Stimulated activated CD4-positive, alpha-beta T cell treated with anti-CD3 and anti-CD28 coated beads, Interleukin-4, amount 100 ng/mL, for 48 hours (primary cell): ENCODE data around the gene SELENBP1.
"Not testable (repeated sequence)": the region's sequence is repeated elsewhere in the genome, so short reads cannot be mapped to it uniquely, and the experiment has no call there.

ENCODE experiments used
- DNase-seq, 2 donors: peaks; one replicate each; pipeline ENCODE4 v3.0.0-alpha.2; 2020; ENCODE audit warnings: low read depth in 2 of 2

Gene SELENBP1

DNA sequence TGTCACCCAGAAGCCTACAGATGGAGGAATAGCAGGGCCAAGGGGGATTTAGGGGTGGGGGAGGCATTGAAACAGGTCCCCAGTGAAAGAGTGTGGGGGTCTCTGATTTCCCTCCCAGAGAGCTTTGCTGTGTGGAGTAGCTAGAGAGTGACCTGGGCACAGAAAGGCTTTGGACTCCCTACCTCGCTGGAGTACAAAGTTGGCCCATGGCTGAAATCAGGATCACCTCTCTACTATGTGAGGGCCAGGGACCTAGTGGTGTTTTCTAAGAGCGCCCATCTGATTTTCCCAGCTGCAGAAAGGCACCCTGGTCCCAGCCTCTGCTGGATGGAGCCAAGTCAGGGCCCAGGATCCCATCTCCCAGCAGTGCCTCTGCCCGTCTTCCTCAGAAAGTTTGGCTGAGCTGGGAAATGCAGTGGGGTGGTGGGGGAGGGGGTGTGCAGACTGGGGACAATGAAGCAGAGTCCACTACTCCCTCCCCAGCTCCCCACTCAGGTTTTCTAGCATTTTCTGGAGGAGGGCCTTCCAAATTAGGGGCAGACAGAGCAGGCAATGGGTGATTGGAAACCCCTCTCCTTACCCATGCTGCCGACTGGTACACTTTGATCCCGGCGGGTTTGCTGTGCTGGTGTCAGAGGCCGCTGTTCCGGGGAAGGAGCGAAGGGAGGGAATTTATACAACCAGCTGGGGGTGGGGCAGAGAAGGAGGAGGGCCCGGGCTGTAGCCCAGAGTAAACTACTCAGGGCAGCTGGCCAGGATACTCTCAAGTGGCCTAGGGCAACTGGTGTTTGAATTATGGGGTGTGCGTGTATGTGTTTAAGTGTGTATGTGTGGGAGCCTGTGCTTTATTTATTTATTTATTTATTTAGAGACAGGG, at the start of gene SELENBP1:
SELENBP1 (minus strand) TSS at position 648 of the 877 bp plus-strand sequence; CDS start at position 584, 64 bp downstream.
- DNase-seq = no peak

DNA sequence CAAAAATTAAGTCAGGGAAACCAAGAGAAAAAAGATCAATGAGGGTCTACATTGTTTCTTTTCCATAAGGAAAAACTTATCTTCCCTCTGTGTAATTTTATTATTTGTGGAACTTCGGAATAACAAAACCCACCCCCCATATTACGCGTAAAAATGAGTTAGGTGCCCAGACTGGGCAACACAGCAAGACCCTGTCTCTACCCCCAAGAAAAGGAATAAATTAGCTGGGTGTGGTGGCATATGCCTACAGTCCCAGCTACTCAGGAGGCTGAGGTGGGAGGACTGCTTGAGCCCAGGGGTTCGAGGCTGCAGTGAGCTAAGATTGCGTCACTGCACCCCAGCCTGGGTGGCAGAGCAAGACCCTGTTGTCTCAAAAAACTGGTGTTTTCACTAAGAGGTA, 47.3 kb upstream of the SELENBP1 start:
- DNase-seq = no peak

DNA sequence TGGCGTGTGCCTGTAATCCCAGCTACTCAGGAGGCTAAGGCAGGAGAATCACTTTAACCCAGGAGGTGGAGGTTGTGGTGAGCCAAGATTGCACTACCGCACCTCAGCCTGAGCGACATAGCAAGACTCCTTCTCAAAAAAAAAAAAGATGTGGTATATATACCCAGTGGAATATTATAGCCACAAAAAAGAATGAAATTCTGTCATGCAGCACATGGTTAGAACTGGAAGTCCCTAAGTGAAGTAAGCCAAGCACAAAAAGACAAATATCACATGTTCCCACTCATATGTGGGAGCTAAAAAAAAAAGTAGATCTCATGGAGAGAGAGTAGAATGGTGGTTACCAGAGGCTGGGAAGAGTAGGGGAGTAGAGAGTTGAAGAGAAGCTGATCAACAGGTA, 45.6 kb upstream of the SELENBP1 start:
- DNase-seq = no peak

DNA sequence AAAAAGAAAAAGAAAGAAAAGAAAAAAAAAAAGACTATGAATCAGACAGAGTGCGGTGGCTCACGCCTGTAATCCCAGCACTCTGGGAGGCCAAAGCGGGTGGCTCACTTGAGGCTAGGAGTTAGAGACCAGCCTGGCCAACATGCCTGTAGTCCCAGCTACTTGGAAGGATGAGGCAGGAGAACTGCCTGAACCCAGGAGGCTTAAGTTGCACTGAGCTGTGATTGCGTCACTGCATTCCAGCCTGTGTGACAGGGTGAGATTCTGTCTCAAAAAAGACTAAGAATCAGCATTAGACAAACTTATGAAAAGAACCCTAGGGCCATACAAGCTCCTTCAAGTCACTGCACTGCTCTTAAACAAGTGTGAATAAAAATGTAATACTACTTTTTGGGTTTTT, 43.7 kb upstream of the SELENBP1 start:
- no peak for DNase-seq

DNA sequence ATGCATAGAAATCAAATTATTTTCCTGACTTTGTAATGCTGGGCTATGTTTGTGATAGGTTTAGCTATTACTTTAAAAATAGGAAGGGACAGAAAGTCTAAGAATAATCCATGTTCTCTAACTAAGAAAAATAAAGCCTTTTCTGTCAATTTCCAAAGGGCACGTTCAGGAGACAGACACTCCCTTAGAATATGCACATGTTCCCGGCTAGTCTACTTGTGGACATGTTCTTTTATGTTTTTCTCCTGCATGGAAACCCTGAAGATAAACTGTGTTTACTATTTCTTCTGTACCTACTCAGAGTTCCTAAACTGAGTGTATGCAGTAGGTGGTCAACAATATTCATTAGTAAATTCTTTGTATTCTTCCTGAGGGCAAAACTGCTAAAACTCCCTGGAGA, 39.4 kb upstream of the SELENBP1 start:
- no peak for DNase-seq

DNA sequence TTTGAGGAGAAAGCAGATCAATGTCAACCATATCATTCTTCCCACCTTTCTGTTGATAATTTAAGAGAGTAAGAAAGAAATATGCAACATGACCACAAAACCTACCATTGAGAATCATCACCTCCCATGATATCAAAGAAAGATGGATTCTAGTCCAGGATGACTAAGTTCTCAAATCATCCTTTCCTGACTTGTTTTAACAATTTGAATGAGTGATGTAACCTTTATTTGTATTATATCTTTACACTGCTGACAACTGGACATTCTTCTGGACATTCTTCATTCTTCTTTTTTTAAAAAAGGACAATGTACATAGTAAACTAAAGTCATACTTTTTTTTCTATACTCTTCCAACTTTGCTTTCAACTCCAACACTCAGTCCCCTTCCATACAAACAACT, 36.4 kb upstream of the SELENBP1 start:
- DNase-seq = no peak

DNA sequence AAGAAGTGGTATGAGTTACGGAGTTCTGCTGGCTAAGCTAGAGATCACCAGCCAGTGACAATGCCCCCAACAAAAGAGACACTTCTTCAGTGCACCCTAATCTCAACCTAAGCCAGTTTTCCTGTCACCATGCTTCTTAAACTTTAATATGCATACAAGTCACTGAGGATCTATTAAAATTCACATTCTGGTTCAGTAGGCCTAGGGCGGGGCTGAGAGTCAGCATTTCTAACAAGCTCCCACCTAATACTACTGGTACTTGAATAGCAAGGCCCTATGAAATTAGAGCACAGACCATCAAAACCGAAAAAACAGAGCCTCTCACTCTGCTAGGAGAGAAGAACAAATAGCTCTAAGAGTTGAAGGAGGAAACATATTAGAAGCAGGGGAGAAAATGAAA, 34.8 kb upstream of the SELENBP1 start:
- DNase-seq = no peak

DNA sequence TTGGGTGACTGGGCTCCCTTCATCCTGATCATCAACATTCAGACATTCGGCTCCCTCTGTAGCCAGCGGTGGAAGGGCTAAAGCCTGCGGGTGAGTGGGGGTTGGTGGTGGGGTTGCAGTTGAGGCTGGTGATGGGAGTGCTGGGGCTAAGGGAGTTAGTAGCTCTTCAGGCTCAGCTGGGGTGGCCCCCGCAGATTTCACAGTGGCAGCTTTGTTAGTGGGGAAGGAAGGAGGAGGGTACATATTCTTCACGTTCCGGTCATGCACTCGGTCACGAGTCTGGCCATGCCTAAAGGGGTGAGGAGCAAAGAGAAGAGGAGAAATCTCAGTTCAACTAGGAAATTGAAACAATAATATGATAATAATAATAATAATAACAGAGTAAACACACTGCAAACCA, 33.7 kb upstream of the SELENBP1 start:
- DNase-seq = no peak

DNA sequence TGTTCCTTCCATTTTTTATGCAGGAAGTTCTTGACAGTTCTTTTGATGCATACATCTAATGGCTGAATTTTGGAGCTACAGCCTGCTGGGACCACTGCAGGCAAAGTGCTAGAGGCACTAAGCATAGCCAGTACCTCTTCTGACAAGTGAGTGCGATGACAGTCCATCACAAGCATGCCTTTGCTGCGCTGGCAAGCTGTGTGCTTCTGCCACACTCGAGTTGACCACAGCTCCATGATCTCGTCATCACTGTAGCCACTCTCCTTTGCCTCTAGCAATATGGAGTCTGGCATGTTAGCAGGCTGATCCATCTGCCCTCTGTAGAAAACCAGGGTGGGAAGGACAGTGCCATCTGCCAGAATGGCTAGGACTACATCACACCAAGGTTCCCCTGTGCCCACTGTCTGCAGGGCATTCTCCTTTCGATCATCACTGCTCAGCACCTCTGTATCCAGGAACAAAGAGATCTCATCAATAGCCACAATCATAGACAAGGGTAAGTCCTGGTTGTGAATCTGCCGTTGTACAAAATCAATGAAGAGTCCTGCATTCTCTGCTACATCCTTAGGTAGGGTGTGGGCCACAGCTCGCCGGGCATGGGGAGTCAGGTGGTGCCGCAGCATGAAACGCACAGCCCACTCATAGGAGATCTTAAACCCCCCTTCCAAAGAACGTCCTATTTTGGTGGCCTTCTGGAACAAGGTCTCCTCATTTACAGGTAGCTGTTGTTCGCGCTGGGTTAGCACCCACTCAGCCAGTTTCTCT, 32.9 kb upstream of the SELENBP1 start:
- no peak for DNase-seq

DNA sequence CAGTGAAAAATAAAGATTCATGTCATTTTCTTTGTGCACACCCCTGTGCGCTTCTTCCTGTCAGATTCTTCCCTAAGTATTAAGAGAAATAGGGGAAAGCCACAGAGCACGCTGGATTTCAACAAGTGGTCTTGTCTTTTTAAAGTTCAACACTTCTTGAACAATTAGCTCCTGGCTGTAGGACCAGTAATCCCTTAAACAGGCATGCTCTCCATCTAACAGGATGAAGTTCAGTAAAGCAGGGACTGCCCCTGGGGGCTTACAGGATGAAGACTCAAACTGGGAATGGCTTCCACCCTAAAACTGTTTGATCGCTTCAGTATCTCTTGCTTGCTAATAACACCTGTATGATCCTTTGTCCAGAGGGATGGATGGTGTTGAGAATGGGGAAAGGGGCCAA, 31.1 kb upstream of the SELENBP1 start:
- no peak for DNase-seq

DNA sequence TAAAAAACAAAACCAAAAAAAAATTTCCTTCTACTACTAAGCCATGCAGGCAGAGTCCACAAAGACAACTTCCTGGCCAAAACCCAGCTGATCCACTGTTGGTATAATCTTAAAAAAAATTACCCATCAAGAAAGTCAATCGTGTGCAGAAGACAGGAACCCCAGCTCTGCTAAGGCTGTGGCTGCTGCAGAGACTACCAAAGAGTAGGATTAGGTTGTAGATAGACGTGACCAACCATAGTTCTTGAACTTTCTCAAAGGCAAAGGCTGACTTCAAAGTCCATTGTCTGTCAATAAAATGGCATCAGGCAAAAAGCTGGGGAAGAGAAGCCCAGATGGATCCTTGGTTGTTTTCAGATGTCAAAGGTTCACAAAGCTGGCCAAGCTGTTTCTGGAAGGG, 30.3 kb upstream of the SELENBP1 start:
- no peak for DNase-seq

DNA sequence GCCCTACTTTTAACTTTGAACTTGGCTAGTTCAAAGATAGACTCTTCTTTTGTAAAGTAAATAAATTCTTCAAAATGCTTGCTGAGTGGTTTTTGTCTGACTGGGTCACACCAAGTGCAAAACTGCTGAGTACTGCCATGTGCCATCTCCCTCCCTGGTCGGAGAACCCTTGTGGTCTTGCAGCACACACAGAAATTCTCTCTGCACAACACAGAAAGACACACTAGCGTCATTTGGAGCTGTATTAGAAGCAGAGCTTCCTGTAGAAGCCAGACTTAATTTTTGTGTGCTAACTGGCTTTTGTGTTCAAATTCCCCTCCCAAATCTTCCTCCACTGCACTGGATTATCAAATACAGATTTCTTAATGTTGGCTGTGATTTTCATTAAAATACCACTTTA, 29.4 kb upstream of the SELENBP1 start:
- DNase-seq = no peak

DNA sequence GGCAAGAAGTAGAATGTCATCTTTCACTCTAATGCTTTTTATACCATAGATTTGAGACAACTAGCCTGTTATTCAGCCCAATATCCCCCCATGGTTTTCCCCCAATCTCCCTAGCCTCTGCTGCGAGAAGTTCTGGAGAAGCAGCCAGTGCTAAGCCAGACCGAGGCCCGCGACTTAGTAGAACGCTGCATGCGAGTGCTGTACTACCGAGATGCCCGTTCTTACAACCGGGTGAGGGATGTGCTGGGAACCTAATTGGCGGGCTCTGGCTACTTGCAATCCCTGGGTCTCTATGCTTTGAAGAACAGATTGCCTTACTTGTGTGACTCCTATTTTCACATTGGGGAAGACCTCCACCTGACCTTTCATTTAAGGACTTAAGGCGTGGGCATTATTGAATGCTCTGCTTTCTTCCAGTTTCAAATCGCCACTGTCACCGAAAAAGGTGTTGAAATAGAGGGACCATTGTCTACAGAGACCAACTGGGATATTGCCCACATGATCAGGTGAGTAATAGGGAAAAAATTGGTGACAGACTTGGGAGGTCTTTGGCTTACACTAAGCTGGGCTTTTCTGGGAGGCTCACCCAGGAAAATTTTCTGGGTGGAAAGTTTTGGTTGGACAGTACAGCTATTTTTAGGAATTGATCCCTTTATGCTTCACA, 28.8 kb upstream of the SELENBP1 start:
- no peak for DNase-seq

DNA sequence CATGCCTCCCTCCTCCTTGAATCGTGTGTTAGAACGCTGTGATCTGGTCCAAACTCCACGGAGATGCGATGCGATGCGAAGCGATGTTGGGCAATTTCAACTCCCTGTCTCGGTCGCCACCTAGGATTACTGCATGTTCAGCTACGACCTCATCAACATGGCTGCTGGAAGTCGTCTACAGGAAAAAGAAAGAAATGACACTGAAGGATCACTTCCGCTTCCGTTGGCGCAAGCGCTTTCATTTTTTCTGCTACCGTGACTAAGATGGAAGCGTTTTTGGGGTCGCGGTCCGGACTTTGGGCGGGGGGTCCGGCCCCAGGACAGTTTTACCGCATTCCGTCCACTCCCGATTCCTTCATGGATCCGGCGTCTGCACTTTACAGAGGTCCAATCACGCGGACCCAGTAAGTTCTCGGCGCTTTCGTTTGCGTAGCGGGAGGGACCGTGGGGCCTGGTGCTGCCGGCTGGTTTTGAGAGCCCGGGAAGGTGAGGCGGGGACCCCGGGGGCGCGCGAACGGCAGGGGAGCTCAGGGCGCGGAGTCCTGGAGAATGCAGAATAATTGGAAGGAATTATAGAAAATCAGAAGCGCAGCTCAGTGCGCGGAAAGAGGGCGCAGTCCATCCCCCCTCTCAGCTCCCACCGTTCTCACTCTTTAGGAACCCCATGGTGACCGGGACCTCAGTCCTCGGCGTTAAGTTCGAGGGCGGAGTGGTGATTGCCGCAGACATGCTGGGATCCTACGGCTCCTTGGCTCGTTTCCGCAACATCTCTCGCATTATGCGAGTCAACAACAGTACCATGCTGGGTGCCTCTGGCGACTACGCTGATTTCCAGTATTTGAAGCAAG, 27.0 kb upstream of the SELENBP1 start, which contains the start of gene PSMB4:
PSMB4 (plus strand) TSS at position 250 of the 848 bp plus-strand sequence; CDS start at position 265, 15 bp downstream.
- peak; percentile 53 to 68 for DNase-seq

DNA sequence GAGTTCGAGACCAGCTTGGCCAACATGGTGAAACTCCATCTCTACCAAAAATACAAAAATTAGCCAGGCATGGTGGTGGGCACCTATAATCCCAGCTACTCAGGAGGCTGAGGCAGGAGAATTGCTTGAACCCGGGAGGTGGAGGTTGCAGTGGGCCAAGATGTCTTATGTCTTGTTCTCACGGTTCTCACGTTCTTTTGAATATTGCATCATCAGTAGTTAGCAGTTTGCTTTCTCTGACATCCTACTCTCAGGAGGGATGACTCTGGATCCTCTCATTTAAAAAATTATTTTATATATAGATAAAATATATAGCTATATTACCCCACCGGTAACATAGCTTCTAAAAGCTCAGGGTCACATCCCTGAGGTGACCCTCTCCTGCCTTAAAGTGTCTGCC, 23.8 kb upstream of the SELENBP1 start:
- not testable (repeated sequence) for DNase-seq

DNA sequence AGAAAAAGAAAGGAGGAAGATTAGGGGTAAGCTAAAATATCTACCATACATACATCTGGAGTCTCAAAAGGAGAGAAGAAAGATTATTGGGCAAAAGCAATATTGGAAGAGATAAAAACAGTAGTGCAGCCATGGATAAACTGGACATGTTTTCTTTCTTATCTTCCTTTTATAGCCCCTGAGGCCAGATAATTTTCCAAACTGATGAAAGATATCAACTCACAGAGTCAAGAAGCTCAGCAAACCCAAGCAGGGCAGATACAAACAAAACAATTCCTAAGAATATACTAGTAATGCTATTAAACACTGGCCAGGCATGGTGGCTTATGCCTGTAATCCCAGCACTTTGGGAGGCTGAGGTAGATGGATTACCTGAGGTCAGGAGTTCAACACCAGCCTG, 21.1 kb upstream of the SELENBP1 start:
- DNase-seq = no peak

DNA sequence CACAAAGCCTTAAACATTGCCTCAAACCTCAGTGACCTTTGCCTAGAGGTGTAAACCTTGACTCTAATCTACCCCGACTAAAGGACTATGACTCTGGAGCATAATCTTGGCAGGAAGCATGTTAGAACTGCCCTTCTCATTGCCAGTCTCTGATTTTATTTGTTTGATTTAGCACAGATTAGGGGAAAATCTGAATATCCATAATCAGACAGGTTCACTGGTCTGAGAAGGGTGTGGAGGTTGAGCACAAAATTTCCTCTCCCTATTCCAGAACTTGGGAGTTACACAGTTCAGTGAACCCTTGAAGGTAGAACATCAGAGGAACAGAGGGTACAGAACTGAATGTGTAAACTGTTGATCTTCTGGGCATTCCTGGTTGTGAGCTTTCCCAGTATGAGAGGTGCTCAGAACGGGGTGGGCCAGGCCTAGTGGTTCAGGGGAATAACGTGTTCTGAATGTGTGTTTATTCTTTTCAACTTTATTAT, 18.6 kb upstream of the SELENBP1 start:
- DNase-seq = no peak

DNA sequence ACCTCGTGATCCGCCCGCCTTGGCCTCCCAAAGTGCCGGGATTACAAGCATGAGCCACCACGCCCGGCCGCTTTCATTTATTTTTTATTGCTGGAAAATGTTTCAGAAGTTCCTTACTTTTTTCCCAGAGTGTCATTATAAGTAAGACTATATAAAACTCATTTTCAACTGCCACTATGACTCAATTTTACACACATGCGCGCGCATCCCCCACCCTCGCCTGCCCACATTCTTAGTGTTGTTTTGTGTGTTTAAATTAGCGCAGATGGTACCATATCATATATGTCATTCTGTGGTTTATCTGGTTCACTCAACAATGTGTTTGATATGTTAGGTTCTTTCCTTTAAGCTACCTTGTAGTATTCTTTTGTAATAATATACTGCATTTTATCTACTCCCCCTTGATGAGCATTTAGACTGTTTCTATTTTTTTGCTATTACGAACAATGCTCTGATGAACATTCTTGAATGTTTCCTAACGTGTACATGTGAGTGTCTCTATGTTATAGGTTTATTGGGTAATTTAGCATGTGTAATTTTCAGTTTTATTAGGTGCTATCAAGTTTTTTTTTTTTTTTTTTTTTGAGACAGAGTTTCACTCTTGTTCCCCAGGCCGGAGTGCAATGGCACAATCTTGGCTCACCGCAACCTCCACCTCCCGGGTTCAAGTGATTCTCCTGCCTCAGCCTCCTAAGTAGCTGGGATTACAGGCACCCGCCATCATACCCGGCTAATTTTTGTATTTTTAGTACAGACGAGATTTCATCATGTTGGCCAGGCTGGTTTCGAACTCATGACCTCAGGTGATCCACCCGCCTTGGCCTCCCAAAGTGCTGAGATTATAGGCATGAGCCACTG, 17.9 kb upstream of the SELENBP1 start:
- DNase-seq = not testable (repeated sequence)

DNA sequence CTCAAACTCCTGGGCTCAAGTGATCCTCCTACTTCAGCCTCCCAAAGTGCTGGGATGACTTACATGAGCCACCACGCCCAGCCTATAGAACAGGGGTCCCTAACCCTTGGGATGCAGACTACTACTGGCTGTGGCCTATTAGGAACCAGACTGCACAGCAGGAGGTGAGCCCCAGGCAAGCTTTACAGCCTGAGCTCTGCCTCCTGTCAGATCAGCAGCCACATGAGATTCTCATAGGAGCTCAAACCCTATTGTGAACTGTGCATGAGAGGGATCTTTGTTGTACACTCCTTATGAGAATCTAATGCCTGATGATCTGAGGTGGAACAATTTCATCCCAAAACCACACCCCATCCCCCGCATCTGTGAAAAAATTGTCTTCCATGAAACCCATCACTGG, 13.5 kb upstream of the SELENBP1 start:
- no peak for DNase-seq

DNA sequence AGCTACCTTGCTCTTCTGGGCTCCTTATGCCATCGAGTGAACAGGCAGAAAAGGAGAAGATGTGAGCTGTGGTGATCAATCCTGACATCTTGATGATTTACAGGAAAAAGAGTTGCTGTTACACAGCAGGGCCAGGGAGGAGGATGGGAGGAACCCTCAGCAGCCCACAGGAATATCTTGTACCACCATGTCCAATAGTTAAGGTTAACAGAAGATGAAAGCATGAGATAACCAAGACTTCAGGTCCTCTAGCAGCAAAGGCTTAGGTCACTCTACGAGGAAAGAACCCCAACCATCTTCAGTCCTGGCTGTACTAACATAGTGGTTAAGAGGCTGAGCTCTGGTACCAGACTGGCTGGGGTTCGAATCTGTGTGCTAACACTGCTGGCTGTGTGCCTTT, 12.1 kb upstream of the SELENBP1 start:
- DNase-seq = no peak
